HFFc6 (cell line): ENCODE data around the gene ADAMTS13. TPM values are rescaled to one million over a fixed set of nuclear protein-coding genes. Genes with fewer than 3 reads are reported as not detected.

Experiments used
- DNase-seq: peaks from one replicate; pipeline ENCODE4 v3.0.0-alpha.2; 2018
- H3K27ac Mint-ChIP-seq: 2 replicates; pipeline ENCODE4 v1.8.0; 2020; ENCODE audit warnings: mild to moderate bottlenecking, mixed read lengths
- H3K27me3 Mint-ChIP-seq: 2 replicates; pipeline ENCODE4 v1.8.0; 2021; ENCODE audit warnings: mild to moderate bottlenecking, moderate library complexity, mixed read lengths; ENCODE audit not compliant: insufficient read depth
- H3K36me3 Mint-ChIP-seq: 2 replicates; pipeline ENCODE4 v1.8.0; 2021; ENCODE audit warnings: low read depth, mixed read lengths
- H3K4me1 Mint-ChIP-seq: 2 replicates; pipeline ENCODE4 v1.8.0; 2020; ENCODE audit warnings: low read depth, mixed read lengths
- H3K4me3 Mint-ChIP-seq: 2 replicates; pipeline ENCODE4 v1.8.0; 2020; ENCODE audit warnings: mild to moderate bottlenecking, moderate library complexity, mixed read lengths
- H3K9me3 Mint-ChIP-seq: 2 replicates; pipeline ENCODE4 v1.8.0; 2020; ENCODE audit warnings: mild to moderate bottlenecking, mixed read lengths
- total RNA-seq, 6 experiments: library from RNA; stranded (reverse); fragmentation: NEBNext Ultra II Directional; extraction: Animal tissue kit (Norgen Biotek cat#: 25700); gene quantifications; 2 replicates in 1 of 6; 3 replicates in 5 of 6; pipeline ENCODE4 v1.2.3, GENCODE V29; 2021
- TF ChIP-seq, protein P1 (sequence below): fragments of 200-600 bp; sonication (generic); IDR thresholded peaks from 2 replicates; pipeline ENCODE4 v1.5.0; 2021; ENCODE audit warnings: antibody characterized with exemption, mild to moderate bottlenecking

Gene ADAMTS13
- total RNA-seq, 6 experiments from 2014 or later = 0.41 to 1.2 (median 0.74) TPM

DNA sequence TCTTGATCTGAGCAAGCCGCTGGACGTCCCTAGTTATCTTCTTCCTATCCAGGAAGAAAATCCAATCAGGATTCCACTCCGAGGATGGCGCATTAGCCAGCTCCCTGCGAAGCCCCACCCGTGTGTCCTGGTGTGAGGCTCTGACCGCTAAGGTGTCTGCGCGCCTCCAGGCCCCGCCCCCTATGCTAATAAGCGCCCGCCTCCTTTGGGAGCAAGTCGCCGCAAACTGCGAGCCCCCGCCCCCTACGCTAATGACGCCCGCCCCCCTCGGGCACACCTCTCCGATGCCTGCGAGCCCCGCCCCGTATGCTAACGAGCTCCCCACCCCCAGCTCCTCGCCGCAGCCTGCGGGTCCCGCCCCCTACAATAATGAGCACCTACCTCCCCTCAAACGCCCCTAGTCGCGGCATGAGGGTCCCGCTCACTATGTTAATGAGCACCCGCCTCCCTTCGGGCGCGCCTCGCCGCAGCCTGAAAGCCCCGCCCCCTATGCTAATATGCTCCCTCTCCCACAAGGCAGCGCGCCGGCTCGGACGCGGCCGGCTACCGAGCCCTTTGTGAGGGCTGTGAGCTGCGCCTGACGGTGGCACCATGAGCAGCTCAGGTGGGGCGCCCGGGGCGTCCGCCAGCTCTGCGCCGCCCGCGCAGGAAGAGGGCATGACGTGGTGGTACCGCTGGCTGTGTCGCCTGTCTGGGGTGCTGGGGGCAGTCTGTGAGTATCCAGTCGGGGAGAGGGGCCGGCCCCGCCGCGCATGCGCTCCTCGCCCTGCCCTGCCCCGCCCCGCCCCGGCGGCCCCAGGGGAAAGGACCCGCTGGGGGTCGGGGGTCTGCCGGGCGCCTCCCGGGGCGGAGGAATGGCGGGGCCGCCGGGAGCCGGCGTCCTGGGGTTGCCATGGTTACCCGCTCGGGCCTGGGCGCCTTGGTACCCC lies 37.6 kb downstream of the ADAMTS13 start, which contains the start of gene CACFD1:
Gene CACFD1, plus strand, starts transcription at position 503 of the 929 bp plus-strand sequence. Its CDS starts 89 bp downstream, at position 592.
- Mint-ChIP-seq H3K9me3 (no peaks in the 10 kb centered on the region), H3K36me3 (no peaks in the 10 kb centered on the region), H3K27ac (peak within 1 kb of the TSS; percentile 72), H3K27me3 (peaks cover 9% of the 10 kb centered on the region), H3K4me3 (peak within 1 kb of the TSS; percentile 91), H3K4me1 (no peaks in the 10 kb centered on the region)
- TF ChIP-seq, protein P1, sequence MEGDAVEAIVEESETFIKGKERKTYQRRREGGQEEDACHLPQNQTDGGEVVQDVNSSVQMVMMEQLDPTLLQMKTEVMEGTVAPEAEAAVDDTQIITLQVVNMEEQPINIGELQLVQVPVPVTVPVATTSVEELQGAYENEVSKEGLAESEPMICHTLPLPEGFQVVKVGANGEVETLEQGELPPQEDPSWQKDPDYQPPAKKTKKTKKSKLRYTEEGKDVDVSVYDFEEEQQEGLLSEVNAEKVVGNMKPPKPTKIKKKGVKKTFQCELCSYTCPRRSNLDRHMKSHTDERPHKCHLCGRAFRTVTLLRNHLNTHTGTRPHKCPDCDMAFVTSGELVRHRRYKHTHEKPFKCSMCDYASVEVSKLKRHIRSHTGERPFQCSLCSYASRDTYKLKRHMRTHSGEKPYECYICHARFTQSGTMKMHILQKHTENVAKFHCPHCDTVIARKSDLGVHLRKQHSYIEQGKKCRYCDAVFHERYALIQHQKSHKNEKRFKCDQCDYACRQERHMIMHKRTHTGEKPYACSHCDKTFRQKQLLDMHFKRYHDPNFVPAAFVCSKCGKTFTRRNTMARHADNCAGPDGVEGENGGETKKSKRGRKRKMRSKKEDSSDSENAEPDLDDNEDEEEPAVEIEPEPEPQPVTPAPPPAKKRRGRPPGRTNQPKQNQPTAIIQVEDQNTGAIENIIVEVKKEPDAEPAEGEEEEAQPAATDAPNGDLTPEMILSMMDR = no peak
- DNase-seq = peak; percentile 81

DNA sequence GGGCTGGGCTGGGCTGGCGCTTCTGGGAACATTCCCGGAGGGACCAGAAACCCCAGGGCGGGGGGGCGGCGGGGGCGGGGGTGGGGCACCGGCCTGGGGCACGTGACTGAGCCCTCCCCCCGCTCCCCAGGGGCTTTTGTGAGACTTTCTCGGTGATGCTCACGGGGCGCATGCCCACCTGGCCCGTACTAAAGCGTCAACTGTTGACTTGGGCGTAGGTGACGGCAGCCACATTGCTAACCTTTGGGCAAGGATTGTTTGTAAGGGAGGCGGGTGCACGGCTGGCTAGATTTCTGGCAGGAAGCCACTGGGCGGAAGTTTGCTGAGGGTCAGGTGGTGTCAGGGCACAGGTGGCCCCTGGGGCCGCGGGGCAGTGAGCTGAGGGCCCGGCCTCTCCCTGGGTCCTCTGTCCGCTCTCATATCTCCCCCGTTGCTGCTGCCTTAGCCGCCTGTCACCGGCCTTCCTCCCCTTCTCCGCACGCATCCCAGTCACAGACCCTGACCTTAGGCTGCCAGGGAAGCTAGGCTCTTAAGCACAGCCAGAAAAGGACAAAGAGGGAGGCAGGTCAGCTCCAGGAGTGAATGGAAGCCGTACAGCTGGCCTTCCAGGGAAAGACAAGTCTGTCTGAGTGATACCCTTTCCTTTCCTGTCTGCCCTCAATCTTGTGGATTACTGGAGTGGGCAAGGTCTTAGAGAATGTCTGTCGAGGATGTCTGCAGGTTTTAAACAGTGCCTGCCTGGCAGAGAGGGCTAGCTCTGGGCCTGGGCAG lies 38.4 kb downstream of the ADAMTS13 start:
- no peaks in the 10 kb centered on the region for H3K9me3 Mint-ChIP-seq
- no peaks in the 10 kb centered on the region for H3K4me1 Mint-ChIP-seq
- peaks cover 7% of the 10 kb centered on the region for H3K27me3 Mint-ChIP-seq
- H3K36me3 Mint-ChIP-seq = no peaks in the 10 kb centered on the region
- peak; percentile 3 for DNase-seq
- TF ChIP-seq, protein P1 = no peak
- no peak overlapping the region for H3K27ac Mint-ChIP-seq
- peak overlapping the region; percentile 83 for H3K4me3 Mint-ChIP-seq

DNA sequence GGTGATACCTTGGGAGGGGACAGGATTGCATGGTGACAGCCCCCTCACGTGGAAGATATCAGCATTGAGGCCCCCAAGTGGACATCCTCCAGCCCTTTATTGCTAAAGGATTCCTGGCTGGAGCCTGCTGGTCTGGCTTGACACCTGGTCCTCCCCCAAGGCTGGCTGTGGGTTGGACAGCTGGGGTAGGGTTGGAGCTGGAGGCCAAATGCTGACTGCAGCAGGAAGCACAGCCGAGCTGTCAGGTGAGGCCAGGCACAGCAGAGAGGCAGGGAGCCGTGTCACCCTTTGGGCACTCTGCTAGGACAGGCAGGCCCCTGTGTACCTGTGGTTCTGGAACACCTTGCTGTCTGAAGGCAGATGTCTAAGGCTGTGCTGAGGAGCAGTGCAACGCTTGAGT lies 39.8 kb downstream of the ADAMTS13 start:
- H3K27me3 Mint-ChIP-seq = peaks cover 5% of the 10 kb centered on the region; the same call in 1 of the 2 replicates
- no peaks in the 10 kb centered on the region for H3K9me3 Mint-ChIP-seq
- no peaks in the 10 kb centered on the region for H3K36me3 Mint-ChIP-seq
- no peak overlapping the region for H3K4me3 Mint-ChIP-seq
- H3K4me1 Mint-ChIP-seq = no peaks in the 10 kb centered on the region
- TF ChIP-seq, protein P1 = peak; percentile 29; the same call in 1 of the 2 replicates
- DNase-seq = no peak
- H3K27ac Mint-ChIP-seq = no peak overlapping the region

DNA sequence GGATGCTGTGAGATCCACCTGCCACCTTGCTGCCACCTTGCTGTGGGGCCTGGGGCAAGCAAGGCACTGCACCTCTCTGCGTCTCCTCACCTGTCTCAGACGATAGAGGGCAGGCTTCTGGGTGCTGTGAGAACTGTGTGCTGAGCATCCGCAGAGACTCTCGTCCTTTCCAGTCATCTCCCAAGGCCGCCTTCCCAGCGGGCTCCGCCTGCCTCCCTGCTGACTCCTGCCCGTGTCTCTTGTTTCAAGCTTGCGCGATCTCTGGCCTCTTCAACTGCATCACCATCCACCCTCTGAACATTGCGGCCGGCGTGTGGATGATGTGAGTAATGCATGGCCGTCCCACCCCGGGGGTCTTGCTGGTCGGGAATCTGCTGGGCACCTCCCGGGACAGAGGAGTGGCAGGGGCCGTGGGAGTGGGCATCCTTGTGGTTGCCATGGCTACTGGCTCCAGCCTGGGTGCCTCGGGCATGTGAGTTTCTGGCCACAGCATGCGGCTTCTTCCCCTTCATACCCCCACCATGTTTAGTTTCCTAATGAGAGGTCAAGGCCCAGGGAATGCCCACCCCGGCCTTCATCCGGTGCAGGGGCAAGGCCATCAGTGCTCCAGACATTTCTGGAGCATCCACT lies 41.2 kb downstream of the ADAMTS13 start:
- no peak for DNase-seq
- H3K36me3 Mint-ChIP-seq = no peaks in the 10 kb centered on the region
- H3K27ac Mint-ChIP-seq = no peak overlapping the region
- no peak overlapping the region for H3K4me3 Mint-ChIP-seq
- TF ChIP-seq, protein P1 = peak; percentile 36; the same call in 1 of the 2 replicates
- peaks cover 2% of the 10 kb centered on the region; the same call in 1 of the 2 replicates for H3K27me3 Mint-ChIP-seq
- H3K4me1 Mint-ChIP-seq = no peaks in the 10 kb centered on the region
- no peaks in the 10 kb centered on the region for H3K9me3 Mint-ChIP-seq
